K562 (cell line): ENCODE measurements around the gene RABL6. TPM values are rescaled to one million over a fixed set of nuclear protein-coding genes. Genes with fewer than 3 reads are reported as not detected.

Experiments
- DIDO1 ChIP-seq: fragments of 450-650 bp; IDR thresholded peaks from 2 replicates; pipeline ENCODE4 v1.6.1; 2016; ENCODE audit warnings: low read depth, missing biosample characterization, missing genetic modification characterization
- FOXP1 ChIP-seq: sonication (generic); formaldehyde crosslinking; IDR thresholded peaks from 2 replicates; pipeline ENCODE4 v1.8.0; 2022; ENCODE audit warnings: mild to moderate bottlenecking, missing genetic modification reagents
- KAT2B ChIP-seq: IDR thresholded peaks from one replicate; pipeline ENCODE4 v1.6.1; 2012; ENCODE audit warnings: low read depth, mild to moderate bottlenecking, control low read depth, inconsistent platforms, low read length, moderate library complexity
- KLF16 ChIP-seq: IDR thresholded peaks from 2 replicates; pipeline ENCODE4 v1.6.1; 2016; ENCODE audit warnings: antibody characterized with exemption
- NFIX ChIP-seq: fragments of 250-450 bp; sonication (Bioruptor Pico); IDR thresholded peaks from 2 replicates; pipeline ENCODE4 v1.4.0; 2020; ENCODE audit warnings: low read depth, mild to moderate bottlenecking, moderate library complexity
- PHF8 ChIP-seq: fragments of 200-600 bp; sonication (generic); IDR thresholded peaks from 2 replicates; pipeline ENCODE4 v1.6.1; 2012; ENCODE audit warnings: mixed run types, mild to moderate bottlenecking, inconsistent platforms, low read length, moderate library complexity, borderline replicate concordance
- RCOR1 ChIP-seq, 2 experiments: IDR thresholded peaks; 2 replicates each; pipeline ENCODE4 v1.6.1; 2012; ENCODE audit warnings: low read depth in 2 of 2, low read length in 2 of 2, borderline replicate concordance in 1 of 2, improper control_type of control experiment in 1 of 2
- SMARCA4 ChIP-seq: fragments of 450-650 bp; IDR thresholded peaks from 2 replicates; pipeline ENCODE4 v1.6.1; 2016
- STAG1 ChIP-seq: sonication (generic); formaldehyde crosslinking; IDR thresholded peaks from 2 replicates; pipeline ENCODE4 v1.5.0; 2020; ENCODE audit warnings: missing genetic modification reagents, borderline replicate concordance
- TRIM28 ChIP-seq: fragments of 450-650 bp; IDR thresholded peaks from 2 replicates; pipeline ENCODE4 v1.6.1; 2017
- TSC22D4 ChIP-seq: fragments of 450-650 bp; IDR thresholded peaks from 2 replicates; pipeline ENCODE4 v1.6.1; 2016; ENCODE audit warnings: missing genetic modification characterization, missing biosample characterization, control low read depth
- ZNF224 ChIP-seq: sonication (generic); formaldehyde crosslinking; IDR thresholded peaks from 2 replicates; pipeline ENCODE4 v1.8.0; 2022; ENCODE audit warnings: mild to moderate bottlenecking, missing genetic modification reagents
- ZNF436 ChIP-seq: fragments of 250-450, 450-650 bp; sonication (Bioruptor Pico); formaldehyde crosslinking; IDR thresholded peaks from 2 replicates; pipeline ENCODE4 v1.7.0; 2020; ENCODE audit warnings: mild to moderate bottlenecking
- ZNF507 ChIP-seq: conservative IDR thresholded peaks from 2 replicates; pipeline ENCODE4 v1.6.1; 2017; ENCODE audit warnings: missing genetic modification characterization, missing compliant biosample characterization
- ZNF584 ChIP-seq: fragments of 200-800 bp; sonication (Bioruptor generic); IDR thresholded peaks from 2 replicates; pipeline ENCODE4 v1.6.1; 2016; ENCODE audit warnings: low read depth, mild to moderate bottlenecking, missing genetic modification characterization, missing compliant biosample characterization
- polyA plus RNA-seq, 8 experiments: library from polyadenylated mRNA; depleted of rRNA in 4 of 8; stranded (reverse) in 5 of 8; unstranded in 3 of 8; fragments of >200 nt; fragmentation: Nextera tagmentation in 2 of 8; fragmentation: Illumina TruSeq in 1 of 8; extraction: Ambion mirVana in 2 of 8; extraction: Trizol in 1 of 8; gene quantifications; 2 replicates each; pipeline versions ENCODE4 v1.2.1 to v1.2.3, GENCODE V29; 2011 to 2014; ENCODE audit warnings: inconsistent platforms in 1 of 8, missing spikeins in 1 of 8
- total RNA-seq, 7 experiments: library from RNA; depleted of rRNA in 6 of 7; stranded (reverse); fragments of >200 nt in 6 of 7; fragmentation: Illumina TruSeq in 2 of 7; extraction: Trizol in 2 of 7; gene quantifications; 2 replicates each; pipeline versions ENCODE4 v1.2.1 to v1.2.3, GENCODE V29; 2011 to 2021; ENCODE audit warnings: low replicate concordance in 1 of 7
- TF ChIP-seq, protein P1 (sequence below): fragments of 450-650 bp; IDR thresholded peaks from 2 replicates; pipeline ENCODE4 v1.7.1; 2018; ENCODE audit warnings: mild to moderate bottlenecking, low read depth; ENCODE audit not compliant: partially characterized antibody
- TF ChIP-seq, protein P2 (sequence below), 2 experiments: fragments of 200-800 bp in 1 of 2; sonication (Bioruptor generic) in 1 of 2; sonication (generic) in 1 of 2; formaldehyde crosslinking in 1 of 2; IDR thresholded peaks in 1 of 2; conservative IDR thresholded peaks in 1 of 2; 2 replicates each; pipeline versions ENCODE4 v1.5.0 to v1.6.1; 2016 to 2020; ENCODE audit warnings: missing compliant biosample characterization in 1 of 2, missing genetic modification characterization in 1 of 2, missing genetic modification reagents in 1 of 2
- TF ChIP-seq, protein P3 (sequence below): fragments of 250-450 bp; sonication (Bioruptor Pico); IDR thresholded peaks from 2 replicates; pipeline ENCODE4 v1.5.0; 2021
- TF ChIP-seq, protein P4 (sequence below): fragments of 250-450 bp; sonication (Bioruptor Pico); IDR thresholded peaks from 2 replicates; pipeline ENCODE4 v1.5.0; 2022; ENCODE audit warnings: mild to moderate bottlenecking
- TF ChIP-seq, protein P5 (sequence below): sonication (generic); formaldehyde crosslinking; IDR thresholded peaks from 2 replicates; pipeline ENCODE4 v1.8.0; 2022; ENCODE audit warnings: missing genetic modification reagents, mild to moderate bottlenecking, borderline replicate concordance

The RABL6 gene
- total and polyA plus RNA-seq, 9 of the 15 experiments (the other 6 are each of a cell fraction or from before 2014, with no cell fraction given) = 5.6 to 181 (median 84.5) TPM

DNA sequence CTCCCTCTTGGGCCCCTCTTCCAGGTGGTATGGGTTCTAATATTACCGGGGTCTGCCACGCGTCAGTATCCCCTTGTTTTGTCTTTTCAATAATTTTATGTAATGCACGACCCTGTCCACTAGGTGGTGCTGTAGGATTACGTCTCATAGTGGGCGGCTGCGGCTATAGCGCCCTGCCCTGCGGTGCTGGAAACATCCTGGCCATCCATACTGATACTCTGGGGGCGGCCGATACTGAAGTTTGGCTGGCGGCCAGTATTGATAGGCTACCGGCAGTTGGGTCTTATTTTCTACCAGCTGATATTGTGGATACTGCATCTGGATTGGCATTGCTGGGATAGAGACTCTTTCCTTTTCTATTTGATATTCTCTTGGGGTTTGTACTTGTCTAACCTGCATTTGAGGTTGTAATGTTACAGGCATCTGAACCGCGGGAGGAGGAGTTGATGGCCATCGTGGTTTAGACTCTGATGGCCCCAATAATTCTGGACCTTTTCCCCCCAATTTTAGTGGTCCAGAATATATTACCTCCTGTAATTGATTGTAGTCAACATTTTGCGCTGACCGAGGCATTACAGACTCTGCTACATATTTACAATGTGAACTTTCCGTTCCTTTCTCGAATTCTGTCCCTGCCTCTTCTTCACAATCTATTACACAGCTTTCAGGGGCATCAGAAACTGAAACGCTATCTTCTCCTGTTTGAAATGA, 19.9 kb upstream of the RABL6 start (continued):
- TF ChIP-seq, protein P1, sequence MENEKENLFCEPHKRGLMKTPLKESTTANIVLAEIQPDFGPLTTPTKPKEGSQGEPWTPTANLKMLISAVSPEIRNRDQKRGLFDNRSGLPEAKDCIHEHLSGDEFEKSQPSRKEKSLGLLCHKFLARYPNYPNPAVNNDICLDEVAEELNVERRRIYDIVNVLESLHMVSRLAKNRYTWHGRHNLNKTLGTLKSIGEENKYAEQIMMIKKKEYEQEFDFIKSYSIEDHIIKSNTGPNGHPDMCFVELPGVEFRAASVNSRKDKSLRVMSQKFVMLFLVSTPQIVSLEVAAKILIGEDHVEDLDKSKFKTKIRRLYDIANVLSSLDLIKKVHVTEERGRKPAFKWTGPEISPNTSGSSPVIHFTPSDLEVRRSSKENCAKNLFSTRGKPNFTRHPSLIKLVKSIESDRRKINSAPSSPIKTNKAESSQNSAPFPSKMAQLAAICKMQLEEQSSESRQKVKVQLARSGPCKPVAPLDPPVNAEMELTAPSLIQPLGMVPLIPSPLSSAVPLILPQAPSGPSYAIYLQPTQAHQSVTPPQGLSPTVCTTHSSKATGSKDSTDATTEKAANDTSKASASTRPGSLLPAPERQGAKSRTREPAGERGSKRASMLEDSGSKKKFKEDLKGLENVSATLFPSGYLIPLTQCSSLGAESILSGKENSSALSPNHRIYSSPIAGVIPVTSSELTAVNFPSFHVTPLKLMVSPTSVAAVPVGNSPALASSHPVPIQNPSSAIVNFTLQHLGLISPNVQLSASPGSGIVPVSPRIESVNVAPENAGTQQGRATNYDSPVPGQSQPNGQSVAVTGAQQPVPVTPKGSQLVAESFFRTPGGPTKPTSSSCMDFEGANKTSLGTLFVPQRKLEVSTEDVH = peak; percentile 52
- TF ChIP-seq, protein P2, sequence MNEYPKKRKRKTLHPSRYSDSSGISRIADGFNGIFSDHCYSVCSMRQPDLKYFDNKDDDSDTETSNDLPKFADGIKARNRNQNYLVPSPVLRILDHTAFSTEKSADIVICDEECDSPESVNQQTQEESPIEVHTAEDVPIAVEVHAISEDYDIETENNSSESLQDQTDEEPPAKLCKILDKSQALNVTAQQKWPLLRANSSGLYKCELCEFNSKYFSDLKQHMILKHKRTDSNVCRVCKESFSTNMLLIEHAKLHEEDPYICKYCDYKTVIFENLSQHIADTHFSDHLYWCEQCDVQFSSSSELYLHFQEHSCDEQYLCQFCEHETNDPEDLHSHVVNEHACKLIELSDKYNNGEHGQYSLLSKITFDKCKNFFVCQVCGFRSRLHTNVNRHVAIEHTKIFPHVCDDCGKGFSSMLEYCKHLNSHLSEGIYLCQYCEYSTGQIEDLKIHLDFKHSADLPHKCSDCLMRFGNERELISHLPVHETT (CRISPR knock-in tag; conservative IDR thresholded peaks at IDR 0.05 in 1 of 2, IDR thresholded peaks at IDR 0.05 in 1 of 2) = 0 out of 4 replicates have a peak, but pooled peaks of 1 of the 2 experiments have one; percentile 29
- TF ChIP-seq SMARCA4 = peak; percentile 46; the same call in 1 of the 2 replicates
- TF ChIP-seq TRIM28 = 0 out of 2 replicates have a peak, but pooled peaks have one; percentile 38
- TF ChIP-seq ZNF584 (CRISPR knock-in tag) = no peak
- TF ChIP-seq TSC22D4 (tag) = no peak
- no peak for TF ChIP-seq DIDO1 (tag)
- peak; percentile 56; the same call in 1 of the 2 replicates for TF ChIP-seq NFIX (CRISPR knock-in tag)
- no peak for TF ChIP-seq KAT2B
- peak in 1 of 2 experiments; percentile 63; a peak in 1 of 4 replicates for TF ChIP-seq RCOR1 (IDR thresholded peaks at IDR 0.05; ENCODE audit: borderline replicate concordance in 1 of 2, low read depth in 2 of 2, low read length in 2 of 2)
- peak; percentile 71 for TF ChIP-seq STAG1 (CRISPR knock-in tag)
- TF ChIP-seq ZNF436 (CRISPR knock-in tag) = no peak
- no peak for TF ChIP-seq PHF8
- TF ChIP-seq KLF16 = 0 out of 2 replicates have a peak, but pooled peaks have one; percentile 40
- no peak for TF ChIP-seq ZNF507
- TF ChIP-seq, protein P3, sequence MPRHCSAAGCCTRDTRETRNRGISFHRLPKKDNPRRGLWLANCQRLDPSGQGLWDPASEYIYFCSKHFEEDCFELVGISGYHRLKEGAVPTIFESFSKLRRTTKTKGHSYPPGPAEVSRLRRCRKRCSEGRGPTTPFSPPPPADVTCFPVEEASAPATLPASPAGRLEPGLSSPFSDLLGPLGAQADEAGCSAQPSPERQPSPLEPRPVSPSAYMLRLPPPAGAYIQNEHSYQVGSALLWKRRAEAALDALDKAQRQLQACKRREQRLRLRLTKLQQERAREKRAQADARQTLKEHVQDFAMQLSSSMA = no peak
- TF ChIP-seq, protein P4, sequence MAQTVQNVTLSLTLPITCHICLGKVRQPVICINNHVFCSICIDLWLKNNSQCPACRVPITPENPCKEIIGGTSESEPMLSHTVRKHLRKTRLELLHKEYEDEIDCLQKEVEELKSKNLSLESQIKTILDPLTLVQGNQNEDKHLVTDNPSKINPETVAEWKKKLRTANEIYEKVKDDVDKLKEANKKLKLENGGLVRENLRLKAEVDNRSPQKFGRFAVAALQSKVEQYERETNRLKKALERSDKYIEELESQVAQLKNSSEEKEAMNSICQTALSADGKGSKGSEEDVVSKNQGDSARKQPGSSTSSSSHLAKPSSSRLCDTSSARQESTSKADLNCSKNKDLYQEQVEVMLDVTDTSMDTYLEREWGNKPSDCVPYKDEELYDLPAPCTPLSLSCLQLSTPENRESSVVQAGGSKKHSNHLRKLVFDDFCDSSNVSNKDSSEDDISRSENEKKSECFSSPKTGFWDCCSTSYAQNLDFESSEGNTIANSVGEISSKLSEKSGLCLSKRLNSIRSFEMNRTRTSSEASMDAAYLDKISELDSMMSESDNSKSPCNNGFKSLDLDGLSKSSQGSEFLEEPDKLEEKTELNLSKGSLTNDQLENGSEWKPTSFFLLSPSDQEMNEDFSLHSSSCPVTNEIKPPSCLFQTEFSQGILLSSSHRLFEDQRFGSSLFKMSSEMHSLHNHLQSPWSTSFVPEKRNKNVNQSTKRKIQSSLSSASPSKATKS (CRISPR knock-in tag) = no peak
- TF ChIP-seq FOXP1 (CRISPR knock-in tag) = no peak
- no peak for TF ChIP-seq ZNF224 (CRISPR knock-in tag)
- TF ChIP-seq, protein P5, sequence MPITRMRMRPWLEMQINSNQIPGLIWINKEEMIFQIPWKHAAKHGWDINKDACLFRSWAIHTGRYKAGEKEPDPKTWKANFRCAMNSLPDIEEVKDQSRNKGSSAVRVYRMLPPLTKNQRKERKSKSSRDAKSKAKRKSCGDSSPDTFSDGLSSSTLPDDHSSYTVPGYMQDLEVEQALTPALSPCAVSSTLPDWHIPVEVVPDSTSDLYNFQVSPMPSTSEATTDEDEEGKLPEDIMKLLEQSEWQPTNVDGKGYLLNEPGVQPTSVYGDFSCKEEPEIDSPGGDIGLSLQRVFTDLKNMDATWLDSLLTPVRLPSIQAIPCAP = no peak
